HL-60 (cell line): ENCODE measurements around the gene DCN.

ENCODE experiments used
- DNase-seq, 2 experiments: peaks; one replicate each; pipeline ENCODE4 v3.0.0-alpha.2; 2010 to 2020; ENCODE audit warnings: low read depth in 1 of 2, low spot score in 1 of 2
- H3K27ac ChIP-seq: fragments of 250-450 bp; sonication (Bioruptor Pico); replicated peaks from 2 replicates; pipeline ENCODE4 v1.5.1; 2020; ENCODE audit warnings: mild to moderate bottlenecking, moderate library complexity
- H3K27me3 ChIP-seq: fragments of 250-450 bp; sonication (Bioruptor Pico); 2 replicates; pipeline ENCODE4 v1.5.1; 2021; ENCODE audit warnings: mild to moderate bottlenecking, moderate library complexity; ENCODE audit not compliant: insufficient read depth, poor library complexity, severe bottlenecking
- H3K4me3 ChIP-seq: replicated peaks from 2 replicates; pipeline ENCODE4 v1.5.1; 2011; ENCODE audit warnings: mild to moderate bottlenecking, control low read depth, low read length; ENCODE audit not compliant: insufficient read depth
- GABPA ChIP-seq: IDR thresholded peaks from 2 replicates; pipeline ENCODE4 v1.6.1; 2012; ENCODE audit warnings: low read depth
- POLR2AphosphoS5 ChIP-seq: IDR thresholded peaks from 2 replicates; pipeline ENCODE4 v1.6.1; 2012; ENCODE audit warnings: low read depth
- SPI1 ChIP-seq: IDR thresholded peaks from 2 replicates; pipeline ENCODE4 v1.6.1; 2012; ENCODE audit warnings: low read depth, mild to moderate bottlenecking, borderline replicate concordance
- TF ChIP-seq, protein P1 (sequence below): IDR thresholded peaks from 2 replicates; pipeline ENCODE4 v1.6.1; 2012; ENCODE audit warnings: low read depth; ENCODE audit not compliant: insufficient replicate concordance
- TF ChIP-seq, protein P2 (sequence below): IDR thresholded peaks from one replicate; pipeline ENCODE4 v1.5.1; 2011; ENCODE audit warnings: low read length, control low read depth, inconsistent platforms; ENCODE audit not compliant: insufficient read depth

DCN gene

DNA sequence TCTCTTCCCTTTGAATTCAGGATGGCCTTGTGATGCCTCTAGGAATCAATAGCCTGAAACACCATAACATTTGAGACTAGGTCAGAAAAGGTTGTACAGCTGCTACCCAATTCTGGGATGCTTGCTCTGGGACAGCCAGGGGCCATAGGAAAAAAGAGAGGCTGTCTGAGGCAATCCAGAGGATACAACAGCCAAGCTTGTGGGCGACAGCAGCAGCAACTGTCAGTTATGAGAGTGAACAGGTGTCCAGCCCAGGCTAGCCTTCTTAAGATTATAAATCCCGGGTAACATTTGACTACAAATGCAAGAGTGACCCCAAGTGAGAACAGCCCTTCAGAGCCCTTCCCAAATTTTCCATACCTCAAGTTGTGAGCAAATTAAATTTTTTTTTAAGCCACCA, 11.1 kb downstream of the DCN start:
- TF ChIP-seq POLR2AphosphoS5 (no peak), SPI1 (no peak), GABPA (no peak)
- TF ChIP-seq, protein P1, sequence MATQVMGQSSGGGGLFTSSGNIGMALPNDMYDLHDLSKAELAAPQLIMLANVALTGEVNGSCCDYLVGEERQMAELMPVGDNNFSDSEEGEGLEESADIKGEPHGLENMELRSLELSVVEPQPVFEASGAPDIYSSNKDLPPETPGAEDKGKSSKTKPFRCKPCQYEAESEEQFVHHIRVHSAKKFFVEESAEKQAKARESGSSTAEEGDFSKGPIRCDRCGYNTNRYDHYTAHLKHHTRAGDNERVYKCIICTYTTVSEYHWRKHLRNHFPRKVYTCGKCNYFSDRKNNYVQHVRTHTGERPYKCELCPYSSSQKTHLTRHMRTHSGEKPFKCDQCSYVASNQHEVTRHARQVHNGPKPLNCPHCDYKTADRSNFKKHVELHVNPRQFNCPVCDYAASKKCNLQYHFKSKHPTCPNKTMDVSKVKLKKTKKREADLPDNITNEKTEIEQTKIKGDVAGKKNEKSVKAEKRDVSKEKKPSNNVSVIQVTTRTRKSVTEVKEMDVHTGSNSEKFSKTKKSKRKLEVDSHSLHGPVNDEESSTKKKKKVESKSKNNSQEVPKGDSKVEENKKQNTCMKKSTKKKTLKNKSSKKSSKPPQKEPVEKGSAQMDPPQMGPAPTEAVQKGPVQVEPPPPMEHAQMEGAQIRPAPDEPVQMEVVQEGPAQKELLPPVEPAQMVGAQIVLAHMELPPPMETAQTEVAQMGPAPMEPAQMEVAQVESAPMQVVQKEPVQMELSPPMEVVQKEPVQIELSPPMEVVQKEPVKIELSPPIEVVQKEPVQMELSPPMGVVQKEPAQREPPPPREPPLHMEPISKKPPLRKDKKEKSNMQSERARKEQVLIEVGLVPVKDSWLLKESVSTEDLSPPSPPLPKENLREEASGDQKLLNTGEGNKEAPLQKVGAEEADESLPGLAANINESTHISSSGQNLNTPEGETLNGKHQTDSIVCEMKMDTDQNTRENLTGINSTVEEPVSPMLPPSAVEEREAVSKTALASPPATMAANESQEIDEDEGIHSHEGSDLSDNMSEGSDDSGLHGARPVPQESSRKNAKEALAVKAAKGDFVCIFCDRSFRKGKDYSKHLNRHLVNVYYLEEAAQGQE = no peak
- TF ChIP-seq, protein P2, sequence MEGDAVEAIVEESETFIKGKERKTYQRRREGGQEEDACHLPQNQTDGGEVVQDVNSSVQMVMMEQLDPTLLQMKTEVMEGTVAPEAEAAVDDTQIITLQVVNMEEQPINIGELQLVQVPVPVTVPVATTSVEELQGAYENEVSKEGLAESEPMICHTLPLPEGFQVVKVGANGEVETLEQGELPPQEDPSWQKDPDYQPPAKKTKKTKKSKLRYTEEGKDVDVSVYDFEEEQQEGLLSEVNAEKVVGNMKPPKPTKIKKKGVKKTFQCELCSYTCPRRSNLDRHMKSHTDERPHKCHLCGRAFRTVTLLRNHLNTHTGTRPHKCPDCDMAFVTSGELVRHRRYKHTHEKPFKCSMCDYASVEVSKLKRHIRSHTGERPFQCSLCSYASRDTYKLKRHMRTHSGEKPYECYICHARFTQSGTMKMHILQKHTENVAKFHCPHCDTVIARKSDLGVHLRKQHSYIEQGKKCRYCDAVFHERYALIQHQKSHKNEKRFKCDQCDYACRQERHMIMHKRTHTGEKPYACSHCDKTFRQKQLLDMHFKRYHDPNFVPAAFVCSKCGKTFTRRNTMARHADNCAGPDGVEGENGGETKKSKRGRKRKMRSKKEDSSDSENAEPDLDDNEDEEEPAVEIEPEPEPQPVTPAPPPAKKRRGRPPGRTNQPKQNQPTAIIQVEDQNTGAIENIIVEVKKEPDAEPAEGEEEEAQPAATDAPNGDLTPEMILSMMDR = no peak
- no peaks in the 10 kb centered on the region for H3K27me3 ChIP-seq
- H3K4me3 ChIP-seq = no peak overlapping the region
- no peak overlapping the region for H3K27ac ChIP-seq
- DNase-seq = no peak

DNA sequence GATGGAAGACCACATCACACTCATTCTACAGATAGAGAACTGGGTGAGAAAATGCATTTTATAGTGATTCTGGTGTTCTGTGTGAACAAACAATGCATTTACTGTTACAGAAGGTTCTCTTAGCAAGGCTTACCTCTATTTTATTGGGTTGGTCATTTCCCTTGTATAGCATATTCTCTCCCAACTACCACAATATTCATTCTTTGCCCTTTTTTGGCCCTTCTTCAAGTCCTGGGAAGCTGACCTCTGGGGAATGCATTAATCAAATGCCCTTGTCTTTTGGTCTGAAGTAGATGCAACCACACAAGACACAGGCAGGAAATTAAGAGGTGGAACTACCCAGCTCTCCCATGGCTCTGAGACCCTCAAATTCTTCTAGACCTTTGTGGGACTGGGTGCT, 19.5 kb downstream of the DCN start:
- no peak for DNase-seq

DNA sequence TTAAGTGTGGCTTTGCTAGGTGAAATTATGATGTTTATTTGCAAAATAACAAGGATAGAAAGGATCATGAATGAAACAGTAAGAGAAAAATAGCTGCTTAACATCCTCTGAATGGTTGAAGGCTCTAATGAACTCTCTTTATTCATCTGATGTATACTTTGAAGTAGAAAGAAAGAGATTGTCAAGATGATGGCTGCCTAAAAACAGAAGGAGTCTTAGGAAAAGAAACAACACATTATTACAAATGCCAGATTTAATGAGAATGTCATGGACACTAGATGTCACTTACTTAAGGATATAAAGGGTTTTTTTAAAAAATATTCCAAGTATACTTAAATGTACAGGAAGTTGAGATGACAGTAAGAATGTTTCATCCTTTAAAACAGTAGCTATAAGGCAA, 21.6 kb downstream of the DCN start:
- Histone ChIP-seq H3K27ac (no peak overlapping the region), H3K4me3 (no peak overlapping the region), H3K27me3 (no peaks in the 10 kb centered on the region)
- DNase-seq = no peak
- TF ChIP-seq GABPA (no peak), SPI1 (no peak), POLR2AphosphoS5 (no peak)
- TF ChIP-seq, protein P1 = no peak
- TF ChIP-seq, protein P2 = no peak

More for the DNA sequence above, 19.5 kb downstream of the DCN start:
- TF ChIP-seq POLR2AphosphoS5 (no peak), SPI1 (no peak), GABPA (no peak)
- TF ChIP-seq, protein P2 = no peak
- TF ChIP-seq, protein P1 = no peak
- no peak overlapping the region for H3K4me3 ChIP-seq
- no peak overlapping the region for H3K27ac ChIP-seq
- no peaks in the 10 kb centered on the region for H3K27me3 ChIP-seq
